Endothelial cell of umbilical vein (primary cell): Measurements from ENCODE around the gene AVPR2. TPM values are rescaled to one million over a fixed set of nuclear protein-coding genes. Genes with fewer than 3 reads are reported as not detected.

Source experiments
- BruUV-seq: library from RNA; stranded (reverse); fragments of 400-500 nt; replicated peaks from 2 replicates; lab custom pipeline; 2021; lab: Mats Ljungman, UMichigan
- CTCF ChIA-PET: fragments of 300-600, 350-600 bp; sonication (Branson Sonifier 250); formaldehyde crosslinking; loops from one replicate; lab custom pipeline; 2021; ENCODE audit warnings: antibody characterized with exemption, inconsistent platforms; lab: Charles Lee
- POLR2A ChIA-PET: fragments of 300-600, 350-600 bp; sonication (Branson Sonifier 250); formaldehyde crosslinking; loops from one replicate; lab custom pipeline; 2021; ENCODE audit warnings: antibody characterized with exemption, inconsistent platforms; lab: Charles Lee
- DNase-seq: peaks from one replicate; pipeline ENCODE4 v3.0.0-alpha.2; 2011; ENCODE audit warnings: low read depth, low spot score
- FAIRE-seq: peaks from 2 replicates; lab custom pipeline; 2011; peaks lifted over from hg19 to GRCh38; lab: Jason Lieb, UNC
- H2AFZ ChIP-seq: 2 replicates; pipeline ENCODE4 v1.6.0; 2012; ENCODE audit warnings: low read depth, low read length, control low read depth, inconsistent platforms
- H3K27ac ChIP-seq: 2 replicates; pipeline ENCODE4 v1.5.1; 2011; ENCODE audit warnings: low read depth, mild to moderate bottlenecking, control low read depth, low read length, moderate library complexity; ENCODE audit not compliant: insufficient read depth
- H3K27me3 ChIP-seq, 2 experiments: 2 replicates each; pipeline versions ENCODE4 v1.6.0 to v1.6.1; 2011; ENCODE audit warnings: low read length in 2 of 2, mixed read lengths in 1 of 2; ENCODE audit not compliant: control insufficient read depth in 2 of 2, insufficient read depth in 2 of 2
- H3K36me3 ChIP-seq, 2 experiments: 2 replicates in 1 of 2; 3 replicates in 1 of 2; pipeline ENCODE4 v1.5.1; 2011; ENCODE audit warnings: low read length in 2 of 2, mild to moderate bottlenecking in 1 of 2, moderate library complexity in 1 of 2; ENCODE audit not compliant: control insufficient read depth in 2 of 2, insufficient read depth in 2 of 2; ENCODE audit errors: extremely low read depth in 1 of 2
- H3K4me1 ChIP-seq: 3 replicates; pipeline ENCODE4 v1.5.1; 2011; ENCODE audit warnings: mild to moderate bottlenecking, low read length; ENCODE audit not compliant: control insufficient read depth, insufficient read depth; ENCODE audit errors: extremely low read depth
- H3K4me2 ChIP-seq: 2 replicates; pipeline ENCODE4 v1.6.1; 2011; ENCODE audit warnings: low read length, control low read depth, mixed read lengths; ENCODE audit not compliant: insufficient read depth
- H3K4me3 ChIP-seq, 3 experiments: fragments of 200-600 bp in 1 of 3; sonication (generic), shearing (Covaris generic) in 1 of 3; replicated peaks in 1 of 3; 2 replicates each; pipeline ENCODE4 v1.5.1; 2011 to 2016; ENCODE audit warnings: control low read depth in 3 of 3, low read length in 3 of 3, mild to moderate bottlenecking in 2 of 3, inconsistent platforms in 1 of 3, low read depth in 1 of 3, moderate library complexity in 1 of 3; ENCODE audit not compliant: insufficient read depth in 1 of 3
- H3K79me2 ChIP-seq: 2 replicates; pipeline ENCODE4 v1.6.0; 2012; ENCODE audit warnings: low read length, inconsistent platforms; ENCODE audit not compliant: control insufficient read depth, insufficient read depth
- H3K9ac ChIP-seq: replicated peaks from 2 replicates; pipeline ENCODE3; 2011; ENCODE audit warnings: low read length, control low read depth; ENCODE audit not compliant: insufficient read depth; ENCODE audit errors: extremely low read depth
- H3K9me1 ChIP-seq: replicated peaks from 3 replicates; pipeline ENCODE4 v1.6.0; 2011; ENCODE audit warnings: mild to moderate bottlenecking, low read length; ENCODE audit not compliant: control insufficient read depth, insufficient read depth; ENCODE audit errors: extremely low read depth
- H3K9me3 ChIP-seq: replicated peaks from 2 replicates; pipeline ENCODE4 v1.5.1; 2012; ENCODE audit warnings: low read length, inconsistent platforms; ENCODE audit not compliant: control insufficient read depth, insufficient read depth
- H4K20me1 ChIP-seq: replicated peaks from 2 replicates; pipeline ENCODE3; 2011; ENCODE audit warnings: mild to moderate bottlenecking, low read length; ENCODE audit not compliant: control insufficient read depth, insufficient read depth; ENCODE audit errors: extremely low read depth
- EZH2 ChIP-seq: IDR thresholded peaks from 2 replicates; pipeline ENCODE4 v1.6.1; 2012; ENCODE audit warnings: borderline replicate concordance, low read depth, mild to moderate bottlenecking, moderate library complexity, low read length, inconsistent platforms; ENCODE audit not compliant: severe bottlenecking
- FOS ChIP-seq: IDR thresholded peaks from 2 replicates; pipeline ENCODE4 v1.6.1; 2011; ENCODE audit warnings: mild to moderate bottlenecking, low read length, moderate library complexity, borderline replicate concordance; ENCODE audit not compliant: insufficient read depth
- GATA2 ChIP-seq: IDR thresholded peaks from 2 replicates; pipeline ENCODE4 v1.7.0; 2011; ENCODE audit warnings: low read depth, mild to moderate bottlenecking, moderate library complexity, mixed read lengths, low read length; ENCODE audit not compliant: insufficient read length, insufficient read depth
- JUN ChIP-seq: IDR thresholded peaks from 2 replicates; pipeline ENCODE4 v1.6.1; 2011; ENCODE audit warnings: borderline replicate concordance, low read depth; ENCODE audit not compliant: insufficient read length, insufficient read depth
- MYC ChIP-seq: IDR thresholded peaks from one replicate; pipeline ENCODE4 v1.6.1; 2011; ENCODE audit warnings: mild to moderate bottlenecking, low read depth, low read length
- POLR2A ChIP-seq: IDR thresholded peaks from 2 replicates; pipeline ENCODE4 v1.6.1; 2012; ENCODE audit warnings: low read depth, mild to moderate bottlenecking, control low read depth, low read length
- POLR2AphosphoS5 ChIP-seq: IDR thresholded peaks from 2 replicates; pipeline ENCODE4 v1.6.1; 2012; ENCODE audit warnings: low read depth, mild to moderate bottlenecking, control low read depth, low read length, moderate library complexity; ENCODE audit not compliant: insufficient read depth
- dilution Hi-C: fragments of 300-500 bp; cut with MboI; formaldehyde crosslinking; loops from one replicate; pipeline ENCODE4 v1.15.0; 2019; ENCODE audit warnings: low sequenced_read_pairs; ENCODE audit not compliant: extremely low pct_ligation_motif_present
- intact Hi-C: fragments of 100-400 bp; cut with micrococcal nuclease; formaldehyde crosslinking; loops from one replicate; pipeline ENCODE4 v1.10.0; 2022
- polyA plus RNA-seq, 4 experiments: library from polyadenylated mRNA; depleted of rRNA in 3 of 4; stranded (reverse) in 3 of 4; unstranded in 1 of 4; fragments of >200 nt; gene quantifications; 2 replicates each; pipeline versions ENCODE4 v1.2.1 to v1.2.3, GENCODE V29; 2011 to 2012; ENCODE audit warnings: missing spikeins in 1 of 4
- total RNA-seq: library from RNA; stranded (reverse); gene quantifications from 2 replicates; pipeline ENCODE4 v1.2.3, GENCODE V29; 2021
- TF ChIP-seq, protein P1 (sequence below): IDR thresholded peaks from 2 replicates; pipeline ENCODE4 v1.6.1; 2011; ENCODE audit not compliant: insufficient read depth, insufficient read length
- TF ChIP-seq, protein P2 (sequence below), 2 donors: IDR thresholded peaks; 1 replicate in 1 of 2; 2 replicates in 1 of 2; pipeline ENCODE4 v1.5.1; 2011; ENCODE audit warnings: low read length in 2 of 2, mild to moderate bottlenecking in 2 of 2, moderate library complexity in 2 of 2, control low read depth in 1 of 2, inconsistent platforms in 1 of 2, low read depth in 1 of 2; ENCODE audit not compliant: insufficient read depth in 1 of 2; ENCODE audit errors: extremely low read depth in 1 of 2

AVPR2 gene
- total and polyA plus RNA-seq, 2 donors (not counting 3 experiments of a cell fraction or from before 2014, with no cell fraction given), result not detected

DNA sequence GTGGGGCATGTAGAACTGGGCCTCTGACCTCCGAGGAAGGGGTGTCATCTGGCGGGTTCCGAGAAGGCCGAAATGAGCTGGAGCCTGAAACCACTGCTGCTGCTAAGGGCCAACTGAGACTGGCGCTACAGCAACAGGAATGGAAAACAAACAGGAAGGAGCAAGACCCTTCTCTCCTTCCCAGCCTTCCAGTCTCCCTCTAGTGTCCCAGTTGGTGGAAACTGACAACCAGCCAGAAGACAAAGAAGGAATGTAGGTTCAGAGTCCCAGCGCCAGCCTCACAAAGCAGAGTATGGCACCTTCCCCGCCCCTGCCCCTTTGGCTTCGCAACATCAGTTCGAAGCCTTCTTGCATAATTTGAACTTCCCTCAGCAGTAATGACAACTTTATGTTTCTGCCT is 49.8 kb upstream of the AVPR2 start:
- Histone ChIP-seq H4K20me1 (no peaks in the 10 kb centered on the region), H3K27ac (no peak overlapping the region), H3K9me1 (no peaks in the 10 kb centered on the region), H2AFZ (no peak overlapping the region), H3K4me3 (no peak overlapping the region), H3K27me3 (peaks cover 0 to 5% of the 10 kb centered on the region in 2 experiments), H3K36me3 (no peaks in the 10 kb centered on the region), H3K4me1 (no peaks in the 10 kb centered on the region), H3K79me2 (no peaks in the 10 kb centered on the region), H3K9ac (no peak overlapping the region), H3K9me3 (no peaks in the 10 kb centered on the region), H3K4me2 (no peak overlapping the region)
- ChIA-PET POLR2A (no interaction called here), CTCF (no interaction called here)
- DNase-seq, result no peak
- dilution Hi-C loops, result no loop called here
- BruUV-seq, result no TSS peak
- no peak for TF ChIP-seq MYC
- TF ChIP-seq JUN, result no peak
- no peak for TF ChIP-seq GATA2
- TF ChIP-seq POLR2A, result no peak
- no peak for TF ChIP-seq POLR2AphosphoS5
- no peak for TF ChIP-seq FOS
- TF ChIP-seq EZH2, result no peak
- TF ChIP-seq, protein P1, sequence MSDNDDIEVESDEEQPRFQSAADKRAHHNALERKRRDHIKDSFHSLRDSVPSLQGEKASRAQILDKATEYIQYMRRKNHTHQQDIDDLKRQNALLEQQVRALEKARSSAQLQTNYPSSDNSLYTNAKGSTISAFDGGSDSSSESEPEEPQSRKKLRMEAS, result no peak
- TF ChIP-seq, protein P2, sequence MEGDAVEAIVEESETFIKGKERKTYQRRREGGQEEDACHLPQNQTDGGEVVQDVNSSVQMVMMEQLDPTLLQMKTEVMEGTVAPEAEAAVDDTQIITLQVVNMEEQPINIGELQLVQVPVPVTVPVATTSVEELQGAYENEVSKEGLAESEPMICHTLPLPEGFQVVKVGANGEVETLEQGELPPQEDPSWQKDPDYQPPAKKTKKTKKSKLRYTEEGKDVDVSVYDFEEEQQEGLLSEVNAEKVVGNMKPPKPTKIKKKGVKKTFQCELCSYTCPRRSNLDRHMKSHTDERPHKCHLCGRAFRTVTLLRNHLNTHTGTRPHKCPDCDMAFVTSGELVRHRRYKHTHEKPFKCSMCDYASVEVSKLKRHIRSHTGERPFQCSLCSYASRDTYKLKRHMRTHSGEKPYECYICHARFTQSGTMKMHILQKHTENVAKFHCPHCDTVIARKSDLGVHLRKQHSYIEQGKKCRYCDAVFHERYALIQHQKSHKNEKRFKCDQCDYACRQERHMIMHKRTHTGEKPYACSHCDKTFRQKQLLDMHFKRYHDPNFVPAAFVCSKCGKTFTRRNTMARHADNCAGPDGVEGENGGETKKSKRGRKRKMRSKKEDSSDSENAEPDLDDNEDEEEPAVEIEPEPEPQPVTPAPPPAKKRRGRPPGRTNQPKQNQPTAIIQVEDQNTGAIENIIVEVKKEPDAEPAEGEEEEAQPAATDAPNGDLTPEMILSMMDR (IDR thresholded peaks at IDR 0.05; ENCODE audit: extremely low read depth in 1 of 2, insufficient read depth in 1 of 2, low read depth in 1 of 2, low read length in 2 of 2), result no peak
- FAIRE-seq, result no peak
- intact Hi-C loops, result no loop called here
